ENCODE data around the gene IFITM2.
"Not testable (repeated sequence)": the region's sequence is repeated elsewhere in the genome, so short reads cannot be mapped to it uniquely, and the experiment has no call there.

IFITM2 gene

DNA sequence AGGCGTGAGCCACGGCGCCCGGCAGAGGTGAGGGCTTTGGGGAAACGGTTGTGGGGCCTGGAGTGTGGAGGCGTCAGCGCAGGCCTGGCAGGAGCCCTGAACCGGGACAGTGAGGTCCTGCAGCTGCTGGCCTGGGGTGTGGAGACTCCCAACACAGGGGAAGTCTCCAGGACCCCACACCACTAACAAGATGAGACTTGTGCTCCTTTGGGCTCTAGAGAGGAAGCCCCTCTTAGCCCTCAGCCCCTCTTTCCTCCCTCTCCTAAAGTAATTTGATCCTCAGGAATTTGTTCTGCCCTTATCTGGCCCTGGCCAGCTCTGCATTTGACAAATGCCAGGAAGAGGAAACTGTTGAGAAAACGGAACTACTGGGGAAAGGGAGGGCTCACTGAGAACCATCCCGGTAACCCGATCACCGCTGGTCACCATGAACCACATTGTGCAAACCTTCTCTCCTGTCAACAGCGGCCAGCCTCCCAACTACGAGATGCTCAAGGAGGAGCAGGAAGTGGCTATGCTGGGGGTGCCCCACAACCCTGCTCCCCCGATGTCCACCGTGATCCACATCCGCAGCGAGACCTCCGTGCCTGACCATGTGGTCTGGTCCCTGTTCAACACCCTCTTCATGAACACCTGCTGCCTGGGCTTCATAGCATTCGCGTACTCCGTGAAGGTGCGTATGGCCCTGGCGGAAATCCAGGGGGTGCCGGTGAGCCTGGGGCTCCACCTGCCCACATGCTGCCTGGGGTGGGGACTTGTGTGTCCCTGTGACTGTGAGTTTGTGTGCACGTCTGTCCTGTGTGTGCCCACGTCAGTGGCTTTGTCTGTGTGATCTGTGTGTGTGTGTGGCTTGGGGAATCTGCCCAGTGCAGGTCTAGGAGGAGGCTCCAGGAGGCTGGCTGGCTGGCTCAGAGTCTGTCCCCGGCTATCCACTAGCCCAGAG lies at the start of gene IFITM2:
IFITM2 (plus strand) TSS at position 51 of the 943 bp plus-strand sequence; CDS start at position 428, 377 bp downstream.
- peak within 1 kb of the TSS; percentile 42 for H3K9ac ChIP-seq (ENCODE audit: insufficient read length, low read depth)
- not testable (repeated sequence) for H3K36me3 ChIP-seq (ENCODE audit: insufficient read depth, insufficient read length, low read length); H3K27me3 ChIP-seq (ENCODE audit: insufficient read depth, insufficient read length); H3K9me3 ChIP-seq (ENCODE audit: insufficient read depth, low read length)
- H3K4me3 ChIP-seq (ENCODE audit: insufficient read length, low read depth) = peak within 1 kb of the TSS; percentile 9
- peak; percentile 63 for DNase-seq (ENCODE audit: low read depth, low spot score)
- peaks cover 25% of the 10 kb centered on the region for H3K4me1 ChIP-seq (ENCODE audit: insufficient read depth, insufficient read length)

DNA sequence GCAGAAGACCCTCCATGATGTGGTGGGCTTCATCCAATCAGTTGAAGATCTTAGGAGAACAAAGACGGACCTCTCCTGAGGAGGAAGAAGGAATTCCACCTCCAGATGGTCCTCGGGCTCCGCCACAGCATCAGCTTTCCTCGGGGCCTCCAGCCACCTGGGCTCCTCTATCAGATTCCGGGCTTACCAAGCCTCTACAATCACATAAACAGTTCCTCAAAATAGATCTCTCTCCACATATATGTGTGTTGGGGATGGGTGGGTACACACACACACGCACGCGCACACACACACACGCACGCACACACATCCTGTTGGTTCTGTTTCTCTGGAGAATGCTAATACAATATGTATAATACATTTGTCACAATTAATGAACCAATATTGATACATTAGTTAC lies 48.2 kb upstream of the IFITM2 start:
- no peak for TF ChIP-seq YY1 (IDR thresholded peaks at IDR 0.05; ENCODE audit: insufficient read depth, insufficient read length)
- no peak for TF ChIP-seq SUZ12 (IDR thresholded peaks at IDR 0.05; ENCODE audit: extremely low read depth, insufficient read depth, insufficient read length)
- TF ChIP-seq ZNF274 (IDR thresholded peaks at IDR 0.05; ENCODE audit: low read depth, low read length) = no peak

DNA sequence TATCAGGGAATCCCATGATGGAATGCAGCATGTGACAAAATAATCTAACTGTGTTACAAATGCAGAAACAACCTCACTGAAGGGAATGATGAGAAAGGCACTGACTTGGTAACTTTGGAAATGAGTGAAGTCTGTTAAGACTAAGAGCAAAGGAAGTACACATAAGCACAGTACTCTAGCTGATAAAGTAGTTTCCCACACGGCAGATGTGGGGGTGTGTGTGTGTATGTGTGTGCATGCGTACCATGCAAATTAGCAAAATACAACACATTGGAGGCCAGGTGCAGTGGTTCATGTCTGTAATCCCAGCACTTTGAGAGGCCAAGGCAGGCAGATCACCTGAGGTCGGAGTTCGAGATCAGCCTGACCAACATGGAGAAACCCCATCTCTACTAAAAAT lies 46.0 kb upstream of the IFITM2 start:
- TF ChIP-seq YY1 (IDR thresholded peaks at IDR 0.05; ENCODE audit: insufficient read depth, insufficient read length) (no peak), SUZ12 (IDR thresholded peaks at IDR 0.05; ENCODE audit: extremely low read depth, insufficient read depth, insufficient read length) (no peak), ZNF274 (IDR thresholded peaks at IDR 0.05; ENCODE audit: low read depth, low read length) (no peak)
- Histone ChIP-seq H3K4me1 (ENCODE audit: insufficient read depth, insufficient read length) (no peaks in the 10 kb centered on the region), H3K4me3 (ENCODE audit: insufficient read length, low read depth) (no peak overlapping the region), H3K27me3 (ENCODE audit: insufficient read depth, insufficient read length) (no peaks in the 10 kb centered on the region), H3K9me3 (ENCODE audit: insufficient read depth, low read length) (peaks cover 11% of the 10 kb centered on the region), H3K9ac (ENCODE audit: insufficient read length, low read depth) (no peak overlapping the region), H3K36me3 (ENCODE audit: insufficient read depth, insufficient read length, low read length) (no peaks in the 10 kb centered on the region)
- no peak for DNase-seq (ENCODE audit: low read depth, low spot score)

More for the DNA sequence above, 48.2 kb upstream of the IFITM2 start:
- H3K9me3 ChIP-seq (ENCODE audit: insufficient read depth, low read length) = no peaks in the 10 kb centered on the region
- no peak overlapping the region for H3K9ac ChIP-seq (ENCODE audit: insufficient read length, low read depth)
- no peaks in the 10 kb centered on the region for H3K27me3 ChIP-seq (ENCODE audit: insufficient read depth, insufficient read length)
- H3K4me1 ChIP-seq (ENCODE audit: insufficient read depth, insufficient read length) = no peaks in the 10 kb centered on the region
- no peak for DNase-seq (ENCODE audit: low read depth, low spot score)
- H3K36me3 ChIP-seq (ENCODE audit: insufficient read depth, insufficient read length, low read length) = no peaks in the 10 kb centered on the region
- no peak overlapping the region for H3K4me3 ChIP-seq (ENCODE audit: insufficient read length, low read depth)

DNA sequence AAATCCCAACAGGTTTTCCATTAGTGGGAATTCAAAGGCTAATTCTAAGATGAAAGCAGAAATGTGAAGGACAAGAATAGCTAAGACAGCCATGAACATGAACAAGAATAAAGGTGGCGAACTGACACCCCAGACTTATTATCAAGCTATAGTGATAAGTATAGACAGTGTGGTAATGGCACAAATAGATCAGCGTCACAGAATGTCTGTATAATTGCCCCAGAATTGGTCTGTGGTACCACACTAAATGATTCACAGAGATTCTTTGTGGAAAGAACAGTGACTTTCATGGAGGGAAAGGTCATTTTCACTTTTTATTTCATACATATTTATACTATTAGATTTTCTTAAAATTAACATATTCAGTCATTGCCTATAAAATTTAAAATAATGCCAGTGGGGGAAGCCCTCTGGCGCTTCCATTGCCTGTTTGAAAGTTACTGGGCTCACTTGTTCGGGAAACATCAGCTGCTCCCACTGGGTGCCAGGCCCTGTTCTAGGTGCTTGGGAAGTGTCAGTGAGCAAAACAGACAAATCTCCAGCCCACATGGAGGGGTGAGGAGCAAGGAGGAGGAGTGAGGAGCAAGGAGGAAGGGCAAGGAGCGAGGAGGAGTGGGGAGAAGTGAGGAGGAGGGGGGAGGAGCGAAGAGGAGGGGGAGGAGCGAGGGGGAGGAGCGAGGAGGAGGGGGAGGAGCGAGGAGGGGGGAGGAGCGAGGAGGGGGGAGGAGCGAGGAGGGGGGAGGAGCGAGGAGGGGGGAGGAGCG lies 40.8 kb upstream of the IFITM2 start:
- Histone ChIP-seq H3K36me3 (ENCODE audit: insufficient read depth, insufficient read length, low read length) (no peaks in the 10 kb centered on the region), H3K27me3 (ENCODE audit: insufficient read depth, insufficient read length) (no peaks in the 10 kb centered on the region), H3K9me3 (ENCODE audit: insufficient read depth, low read length) (peaks cover 16% of the 10 kb centered on the region), H3K4me1 (ENCODE audit: insufficient read depth, insufficient read length) (peaks cover 11% of the 10 kb centered on the region), H3K9ac (ENCODE audit: insufficient read length, low read depth) (no peak overlapping the region), H3K4me3 (ENCODE audit: insufficient read length, low read depth) (no peak overlapping the region)
- no peak for DNase-seq (ENCODE audit: low read depth, low spot score)
- TF ChIP-seq ZNF274 (IDR thresholded peaks at IDR 0.05; ENCODE audit: low read depth, low read length) (no peak), YY1 (IDR thresholded peaks at IDR 0.05; ENCODE audit: insufficient read depth, insufficient read length) (no peak), SUZ12 (IDR thresholded peaks at IDR 0.05; ENCODE audit: extremely low read depth, insufficient read depth, insufficient read length) (no peak)

DNA sequence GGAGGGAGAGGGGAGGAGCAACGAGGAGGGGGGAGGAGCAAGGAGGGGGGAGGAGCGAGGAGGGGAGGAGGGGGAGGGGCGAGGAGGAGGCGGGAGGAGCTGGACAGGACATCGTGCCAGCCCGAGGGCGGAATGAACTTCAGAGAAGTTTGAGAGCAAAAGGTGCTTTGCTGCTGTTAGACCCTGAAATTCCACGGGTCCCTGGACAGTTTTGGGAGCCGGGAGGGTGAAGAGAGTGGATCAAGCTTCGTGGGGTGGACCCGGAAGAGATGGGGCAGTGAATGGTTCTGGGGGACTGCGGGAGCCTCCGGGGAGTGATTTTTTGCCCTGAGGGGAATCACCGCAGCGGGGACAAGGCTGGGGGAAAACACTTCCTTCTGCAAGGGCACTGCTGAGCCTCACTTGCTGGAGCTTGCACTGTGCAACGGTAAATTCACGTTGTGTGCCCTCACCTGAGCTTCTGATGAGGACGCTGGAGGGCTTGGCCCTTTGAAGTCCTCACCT lies 40.1 kb upstream of the IFITM2 start:
- Histone ChIP-seq H3K9ac (ENCODE audit: insufficient read length, low read depth) (peak overlapping the region; percentile 44), H3K4me3 (ENCODE audit: insufficient read length, low read depth) (no peak overlapping the region), H3K4me1 (ENCODE audit: insufficient read depth, insufficient read length) (peaks cover 11% of the 10 kb centered on the region), H3K9me3 (ENCODE audit: insufficient read depth, low read length) (peaks cover 16% of the 10 kb centered on the region), H3K27me3 (ENCODE audit: insufficient read depth, insufficient read length) (no peaks in the 10 kb centered on the region), H3K36me3 (ENCODE audit: insufficient read depth, insufficient read length, low read length) (no peaks in the 10 kb centered on the region)
- no peak for DNase-seq (ENCODE audit: low read depth, low spot score)
- TF ChIP-seq SUZ12 (IDR thresholded peaks at IDR 0.05; ENCODE audit: extremely low read depth, insufficient read depth, insufficient read length) = no peak
- no peak for TF ChIP-seq ZNF274 (IDR thresholded peaks at IDR 0.05; ENCODE audit: low read depth, low read length)

DNA sequence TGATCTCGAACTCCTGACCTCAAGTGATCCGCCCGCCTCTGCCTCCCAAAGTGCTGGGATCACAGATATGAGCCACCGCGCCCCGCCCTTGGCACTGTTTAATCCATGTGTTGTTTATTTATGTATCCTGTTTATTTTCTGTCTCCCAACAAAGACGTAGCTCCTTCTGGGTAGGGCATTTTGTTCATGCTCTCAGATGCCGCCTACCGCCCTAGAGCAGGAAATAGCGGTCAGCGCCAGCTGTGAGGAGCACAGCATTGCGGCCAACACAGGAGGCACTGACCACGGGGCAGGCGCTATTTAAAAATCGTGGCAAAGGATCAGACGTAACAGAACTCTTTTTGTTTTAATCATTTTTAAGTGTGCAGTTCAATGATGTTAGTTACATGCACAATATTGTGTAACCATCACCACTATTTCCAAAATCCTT lies 38.9 kb upstream of the IFITM2 start:
- H3K36me3 ChIP-seq (ENCODE audit: insufficient read depth, insufficient read length, low read length); H3K27me3 ChIP-seq (ENCODE audit: insufficient read depth, insufficient read length); H3K9ac ChIP-seq (ENCODE audit: insufficient read length, low read depth); H3K4me3 ChIP-seq (ENCODE audit: insufficient read length, low read depth); DNase-seq (ENCODE audit: low read depth, low spot score): not testable (repeated sequence)
- Histone ChIP-seq H3K4me1 (ENCODE audit: insufficient read depth, insufficient read length) (peaks cover 11% of the 10 kb centered on the region), H3K9me3 (ENCODE audit: insufficient read depth, low read length) (peaks cover 16% of the 10 kb centered on the region)

DNA sequence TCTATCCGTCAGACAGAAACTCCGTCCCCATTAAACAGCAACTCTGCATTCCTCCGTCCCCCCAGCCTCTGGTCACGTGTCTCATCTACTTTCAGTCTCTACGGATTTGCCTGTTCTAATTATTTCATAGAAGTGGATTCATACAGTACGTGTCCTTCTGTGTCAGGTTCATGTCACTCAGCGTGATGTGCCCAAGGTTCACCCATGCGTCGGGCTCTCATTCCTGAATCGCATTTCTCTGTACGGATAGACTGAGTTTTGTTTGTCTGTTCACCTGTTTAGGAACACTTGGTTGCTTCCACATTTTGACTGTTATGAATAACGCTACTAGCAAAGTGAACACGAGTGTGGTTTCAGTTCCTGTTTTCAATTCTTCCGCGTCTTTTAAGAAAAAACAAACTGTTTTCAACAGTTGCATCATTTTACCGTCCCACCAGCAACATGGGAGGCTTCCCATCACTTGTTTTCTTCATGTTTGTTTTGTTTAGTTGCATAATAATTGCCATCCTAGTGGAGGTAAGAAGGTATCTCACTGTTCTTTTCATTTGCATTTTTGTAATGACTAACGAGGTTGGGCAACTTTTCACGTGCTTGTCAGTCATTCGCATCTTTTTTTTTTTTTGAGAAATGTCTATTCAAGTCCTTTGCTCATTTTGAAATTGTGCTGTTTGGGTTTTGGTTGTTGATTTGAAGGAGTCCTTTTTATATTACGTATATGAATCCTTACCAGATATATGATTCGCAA lies 38.3 kb upstream of the IFITM2 start:
- TF ChIP-seq YY1 (IDR thresholded peaks at IDR 0.05; ENCODE audit: insufficient read depth, insufficient read length) = no peak
- TF ChIP-seq SUZ12 (IDR thresholded peaks at IDR 0.05; ENCODE audit: extremely low read depth, insufficient read depth, insufficient read length) = no peak
- no peak for TF ChIP-seq ZNF274 (IDR thresholded peaks at IDR 0.05; ENCODE audit: low read depth, low read length)
- Histone ChIP-seq H3K36me3 (ENCODE audit: insufficient read depth, insufficient read length, low read length) (no peaks in the 10 kb centered on the region), H3K9ac (ENCODE audit: insufficient read length, low read depth) (no peak overlapping the region), H3K4me1 (ENCODE audit: insufficient read depth, insufficient read length) (peaks cover 11% of the 10 kb centered on the region), H3K9me3 (ENCODE audit: insufficient read depth, low read length) (peaks cover 16% of the 10 kb centered on the region), H3K27me3 (ENCODE audit: insufficient read depth, insufficient read length) (no peaks in the 10 kb centered on the region), H3K4me3 (ENCODE audit: insufficient read length, low read depth) (no peak overlapping the region)
- DNase-seq (ENCODE audit: low read depth, low spot score) = no peak

Data from NT2/D1 (cell line).